HEK293 (cell line): ENCODE data around the gene SLC6A13.

Source experiments
- CTCF ChIP-seq: fragments of 450-650 bp; formaldehyde crosslinking; IDR thresholded peaks from 2 replicates; pipeline ENCODE4 v1.5.1; 2016; ENCODE audit warnings: missing biosample characterization, missing genetic modification characterization
- ZBTB20 ChIP-seq: fragments of 450-650 bp; formaldehyde crosslinking; IDR thresholded peaks from 2 replicates; pipeline ENCODE4 v1.5.1; 2016; ENCODE audit warnings: missing biosample characterization, missing genetic modification characterization
- ZNF112 ChIP-seq: fragments of 450-650 bp; formaldehyde crosslinking; IDR thresholded peaks from 2 replicates; pipeline ENCODE4 v1.5.0; 2017; ENCODE audit warnings: missing biosample characterization, missing genetic modification characterization
- ZNF239 ChIP-seq: fragments of 450-650 bp; formaldehyde crosslinking; IDR thresholded peaks from 2 replicates; pipeline ENCODE4 v1.5.1; 2016; ENCODE audit warnings: missing biosample characterization, missing genetic modification characterization
- ZNF274 ChIP-seq, 2 experiments: fragments of 200-500 bp in 1 of 2; fragments of 450-650 bp in 1 of 2; sonication (Bioruptor generic) in 1 of 2; formaldehyde crosslinking in 1 of 2; IDR thresholded peaks; 2 replicates each; pipeline versions ENCODE4 v1.5.1 to v1.6.1; 2014 to 2016; ENCODE audit warnings: borderline replicate concordance in 1 of 2, inconsistent platforms in 1 of 2, low read length in 1 of 2, missing biosample characterization in 1 of 2, missing genetic modification characterization in 1 of 2
- ZNF76 ChIP-seq: fragments of 450-650 bp; formaldehyde crosslinking; IDR thresholded peaks from 2 replicates; pipeline ENCODE4; 2016; ENCODE audit warnings: low read depth, missing biosample characterization, missing genetic modification characterization, borderline replicate concordance

GRCh38 chr12:195156-195555 lies 67.5 kb downstream of the SLC6A13 start:
- TF ChIP-seq ZBTB20 (tag by site-specific recombination) (no peak), CTCF (tag by site-specific recombination) (no peak), ZNF76 (tag by site-specific recombination) (no peak), ZNF274 (IDR thresholded peaks at IDR 0.05; ENCODE audit: low read length) (no peak), ZNF274 (tag by site-specific recombination; IDR thresholded peaks at IDR 0.05; ENCODE audit: borderline replicate concordance) (no peak), ZNF112 (tag by site-specific recombination) (no peak), ZNF239 (no peak)
